T-helper 2 cell treated with Interferon-gamma antibody and Interleukin-4, amounts not matched to agents 5 μg/mL and 100 μg/mL, for 36 hours (primary cell): ENCODE measurements around the gene ABL2.
A peak's percentile ranks its signal among the peaks of the same experiment; 100 is the strongest.

Experiments used
- DNase-seq: peaks from one replicate; pipeline ENCODE4 v3.0.0; 2021; ENCODE audit warnings: low spot score
- H3K27ac Mint-ChIP-seq: one replicate; pipeline ENCODE4 v1.8.0; 2021; ENCODE audit warnings: mild to moderate bottlenecking, mixed read lengths
- H3K27me3 Mint-ChIP-seq: one replicate; pipeline ENCODE4 v1.8.0; 2021; ENCODE audit warnings: low read depth, mixed read lengths
- H3K36me3 Mint-ChIP-seq: one replicate; pipeline ENCODE4 v1.8.0; 2021; ENCODE audit warnings: low read depth, mixed read lengths
- H3K4me1 Mint-ChIP-seq: one replicate; pipeline ENCODE4 v1.8.0; 2021; ENCODE audit warnings: low read depth, mixed read lengths
- H3K4me3 Mint-ChIP-seq: one replicate; pipeline ENCODE4 v1.8.0; 2022; ENCODE audit warnings: mild to moderate bottlenecking, moderate library complexity, mixed read lengths
- H3K9me3 Mint-ChIP-seq: one replicate; pipeline ENCODE4 v1.8.0; 2021; ENCODE audit warnings: mixed read lengths

ABL2 gene

DNA sequence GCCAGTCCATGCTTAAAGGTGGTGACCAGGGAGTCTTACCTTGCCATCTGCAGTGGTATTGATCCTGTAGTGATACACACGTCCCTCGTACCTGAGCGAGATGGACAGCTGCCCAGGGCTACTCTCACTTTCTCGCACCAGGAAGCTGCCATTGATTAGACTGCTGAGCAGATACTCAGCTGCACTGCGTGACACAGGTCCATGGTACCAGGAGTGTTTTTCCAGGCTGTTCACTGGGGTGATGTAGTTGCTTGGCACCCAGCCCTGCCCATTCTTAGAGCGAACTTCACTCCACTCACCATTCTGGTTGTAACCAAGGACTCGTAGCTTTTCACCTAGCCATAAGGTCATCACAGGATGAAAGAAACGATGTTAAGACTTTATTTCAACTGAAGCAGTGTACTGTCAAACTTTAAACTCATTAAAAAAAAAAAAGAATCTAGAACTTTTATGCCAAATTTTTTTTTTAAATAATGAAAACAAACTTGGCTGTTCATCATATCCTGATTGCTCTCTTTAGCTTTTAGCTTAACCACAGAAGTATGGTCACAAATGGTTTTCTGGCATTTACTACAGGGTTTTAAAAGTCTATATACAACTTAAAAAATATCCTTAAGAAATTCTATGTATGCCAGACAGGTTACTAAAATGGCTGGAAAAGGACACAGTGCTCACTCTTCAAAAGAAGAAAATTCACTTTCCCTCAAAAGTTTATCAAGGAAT is 103.0 kb downstream of the ABL2 start:
- Mint-ChIP-seq H3K9me3 (peaks cover 4% of the 10 kb centered on the region), H3K27me3 (no peaks in the 10 kb centered on the region), H3K36me3 (peaks cover 14% of the 10 kb centered on the region)

GRCh38 chr1:179124873-179125272 is 104.6 kb downstream of the ABL2 start:
- peaks cover 5% of the 10 kb centered on the region for H3K36me3 Mint-ChIP-seq
- peaks cover 4% of the 10 kb centered on the region for H3K9me3 Mint-ChIP-seq
- H3K27me3 Mint-ChIP-seq = no peaks in the 10 kb centered on the region
- H3K4me3 Mint-ChIP-seq = no peak overlapping the region
- H3K27ac Mint-ChIP-seq = no peak overlapping the region
- peaks cover 12% of the 10 kb centered on the region for H3K4me1 Mint-ChIP-seq
- no peak for DNase-seq

More for the DNA sequence above, 103.0 kb downstream of the ABL2 start:
- no peak overlapping the region for H3K27ac Mint-ChIP-seq
- H3K4me3 Mint-ChIP-seq = no peak overlapping the region
- H3K4me1 Mint-ChIP-seq = peaks cover 15% of the 10 kb centered on the region
- no peak for DNase-seq

- Mint-ChIP-seq H3K27me3 (no peaks in the 10 kb centered on the region), H3K36me3 (peaks cover 12% of the 10 kb centered on the region), H3K4me3 (no peak overlapping the region), H3K27ac (no peak overlapping the region), H3K9me3 (no peaks in the 10 kb centered on the region), H3K4me1 (peaks cover 3% of the 10 kb centered on the region)
- peak; percentile 25 for DNase-seq
These were observed 108.1 kb downstream of the ABL2 start for GRCh38 chr1:179121159-179121938.

DNA sequence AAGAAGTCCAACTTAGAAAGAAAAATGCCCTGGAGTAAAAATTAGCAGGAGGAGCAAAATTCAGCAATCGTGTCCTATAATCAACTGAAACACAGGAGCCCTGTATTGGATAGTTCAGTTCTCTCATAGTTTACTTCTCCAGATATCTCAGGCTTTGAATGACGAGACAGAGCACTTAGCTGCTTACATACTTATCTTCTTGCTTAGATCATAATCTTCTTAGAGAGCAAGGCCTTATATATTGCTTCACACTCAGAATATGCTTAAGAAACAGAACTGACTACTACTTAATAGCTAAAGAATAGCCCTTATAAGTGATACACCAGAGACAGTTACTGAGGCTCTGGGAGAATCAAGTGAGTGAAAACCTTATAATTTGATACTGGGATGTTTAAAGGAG is 108.7 kb downstream of the ABL2 start:
- Mint-ChIP-seq H3K4me3 (no peak overlapping the region), H3K36me3 (peaks cover 12% of the 10 kb centered on the region), H3K27ac (no peak overlapping the region), H3K9me3 (no peaks in the 10 kb centered on the region), H3K4me1 (peaks cover 3% of the 10 kb centered on the region), H3K27me3 (no peaks in the 10 kb centered on the region)
- DNase-seq = no peak

GRCh38 chr1:179119513-179119912 is 110.0 kb downstream of the ABL2 start:
- Mint-ChIP-seq H3K4me1 (peaks cover 3% of the 10 kb centered on the region), H3K27me3 (no peaks in the 10 kb centered on the region), H3K4me3 (no peak overlapping the region), H3K9me3 (no peaks in the 10 kb centered on the region), H3K36me3 (peaks cover 8% of the 10 kb centered on the region), H3K27ac (no peak overlapping the region)
- DNase-seq = no peak

GRCh38 chr1:179115181-179115580 is 114.3 kb downstream of the ABL2 start:
- Mint-ChIP-seq H3K36me3 (peaks cover 8% of the 10 kb centered on the region), H3K4me3 (no peak overlapping the region), H3K4me1 (peaks cover 3% of the 10 kb centered on the region), H3K9me3 (no peaks in the 10 kb centered on the region), H3K27ac (no peak overlapping the region), H3K27me3 (no peaks in the 10 kb centered on the region)
- no peak for DNase-seq

GRCh38 chr1:179108644-179109043 is 120.8 kb downstream of the ABL2 start:
- H3K9me3 Mint-ChIP-seq = no peaks in the 10 kb centered on the region

DNA sequence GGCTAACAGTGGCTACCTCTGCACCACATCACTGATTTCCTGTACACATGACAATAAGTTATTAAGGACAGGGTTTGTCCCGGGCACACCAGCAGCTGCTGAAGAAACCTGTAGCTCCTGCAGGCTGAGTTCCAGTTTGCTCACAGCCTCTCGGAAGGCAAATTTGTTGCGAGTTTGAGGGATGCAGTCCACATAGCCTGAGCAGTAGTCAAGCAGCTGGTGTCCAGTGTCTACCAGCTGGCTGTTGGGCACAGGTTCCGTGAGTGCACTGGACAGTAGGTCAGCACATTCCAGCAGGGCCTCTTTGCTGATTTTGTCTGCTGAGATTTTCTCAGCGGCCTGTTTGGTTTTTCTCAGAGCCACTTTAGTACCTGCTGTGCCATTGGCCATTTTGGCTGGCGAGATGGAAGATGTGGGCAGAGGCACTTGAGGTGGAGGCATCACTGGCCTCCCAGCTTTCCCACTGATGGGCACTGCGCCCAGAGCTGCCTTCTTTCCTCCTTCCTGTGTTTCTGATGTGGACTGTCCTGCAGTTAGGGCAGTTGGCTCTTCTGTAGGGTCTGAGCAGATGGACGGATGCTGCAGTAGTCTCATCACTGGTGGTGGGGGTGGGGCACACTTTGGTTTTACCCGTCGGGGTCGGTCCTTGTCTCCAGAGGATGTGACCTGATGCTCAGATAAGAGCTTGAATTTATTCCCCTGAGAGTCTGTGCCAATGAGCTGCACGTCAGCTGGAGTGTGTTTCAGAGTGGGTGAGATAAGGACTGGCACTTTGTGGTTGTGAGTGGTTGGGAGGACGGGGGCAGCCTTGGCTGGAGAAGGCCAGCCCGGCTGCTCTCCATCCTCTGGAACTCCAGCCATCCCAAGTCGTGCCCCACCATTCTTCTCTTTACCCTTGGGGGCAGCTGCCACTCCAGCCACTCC is 121.5 kb downstream of the ABL2 start:
- Mint-ChIP-seq H3K36me3 (peaks cover 6% of the 10 kb centered on the region), H3K27me3 (no peaks in the 10 kb centered on the region), H3K4me3 (no peak overlapping the region), H3K9me3 (no peaks in the 10 kb centered on the region), H3K27ac (no peak overlapping the region), H3K4me1 (no peaks in the 10 kb centered on the region)
- no peak for DNase-seq

More at GRCh38 chr1:179108644-179109043, 120.8 kb downstream of the ABL2 start:
- Mint-ChIP-seq H3K27ac (no peak overlapping the region), H3K4me3 (no peak overlapping the region), H3K27me3 (no peaks in the 10 kb centered on the region), H3K4me1 (no peaks in the 10 kb centered on the region), H3K36me3 (peaks cover 6% of the 10 kb centered on the region)
- no peak for DNase-seq

DNA sequence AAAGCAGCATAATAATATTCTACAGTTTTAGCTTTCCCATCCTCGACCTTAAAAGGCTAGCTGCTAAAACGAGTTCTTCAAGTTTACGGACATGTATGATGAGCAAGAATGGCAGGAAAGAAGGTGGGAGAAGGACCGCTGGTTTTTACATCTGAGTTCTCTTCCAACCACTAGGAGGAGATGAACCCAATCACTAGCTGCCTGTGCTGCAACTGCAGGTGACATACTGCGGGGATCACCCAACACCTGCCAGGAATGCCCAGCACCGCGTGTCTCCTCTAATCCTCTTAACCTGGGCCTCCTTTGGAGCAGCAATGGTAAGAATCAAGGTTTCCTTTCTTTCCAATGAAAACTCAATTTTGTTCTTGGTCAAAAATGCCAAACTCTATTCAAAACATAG is 124.1 kb downstream of the ABL2 start:
- DNase-seq = no peak
- Mint-ChIP-seq H3K4me1 (no peaks in the 10 kb centered on the region), H3K9me3 (no peaks in the 10 kb centered on the region), H3K27me3 (no peaks in the 10 kb centered on the region), H3K36me3 (peaks cover 6% of the 10 kb centered on the region), H3K4me3 (no peak overlapping the region), H3K27ac (no peak overlapping the region)

- Mint-ChIP-seq H3K36me3 (peaks cover 6% of the 10 kb centered on the region), H3K4me3 (no peak overlapping the region), H3K4me1 (no peaks in the 10 kb centered on the region)
These were observed 124.7 kb downstream of the ABL2 start for GRCh38 chr1:179104611-179105250.

GRCh38 chr1:179103999-179104398 is 125.5 kb downstream of the ABL2 start:
- H3K27me3 Mint-ChIP-seq = no peaks in the 10 kb centered on the region

More at GRCh38 chr1:179104611-179105250, 124.7 kb downstream of the ABL2 start:
- H3K27ac Mint-ChIP-seq = no peak overlapping the region
- no peak for DNase-seq
- H3K27me3 Mint-ChIP-seq = no peaks in the 10 kb centered on the region
- no peaks in the 10 kb centered on the region for H3K9me3 Mint-ChIP-seq

GRCh38 chr1:179101566-179101965 is 127.9 kb downstream of the ABL2 start:
- peaks cover 5% of the 10 kb centered on the region for H3K36me3 Mint-ChIP-seq

More at GRCh38 chr1:179103999-179104398, 125.5 kb downstream of the ABL2 start:
- Mint-ChIP-seq H3K36me3 (peaks cover 2% of the 10 kb centered on the region), H3K4me3 (no peak overlapping the region), H3K9me3 (no peaks in the 10 kb centered on the region), H3K27ac (no peak overlapping the region), H3K4me1 (no peaks in the 10 kb centered on the region)
- no peak for DNase-seq

DNA sequence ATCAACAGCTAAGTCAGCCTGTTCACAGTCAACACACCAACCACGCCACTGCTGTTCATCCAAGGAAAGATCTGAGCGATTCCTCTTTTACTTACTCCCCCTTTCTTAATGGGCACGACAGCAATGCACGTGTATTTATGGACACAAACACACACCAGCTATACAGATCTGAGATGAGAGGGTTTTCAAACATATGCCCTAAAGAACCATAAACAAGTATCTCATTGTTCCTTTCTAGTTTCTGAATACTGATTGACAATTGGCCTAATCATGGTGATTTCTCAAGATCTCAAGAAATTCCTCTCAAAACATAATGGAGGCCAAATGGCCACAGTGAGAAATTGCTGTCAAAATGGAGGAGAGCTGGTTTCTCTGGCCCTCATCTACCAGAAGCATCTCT is 129.6 kb downstream of the ABL2 start:
- DNase-seq = no peak
- no peaks in the 10 kb centered on the region for H3K4me1 Mint-ChIP-seq
- no peaks in the 10 kb centered on the region for H3K9me3 Mint-ChIP-seq
- no peak overlapping the region for H3K27ac Mint-ChIP-seq
- H3K36me3 Mint-ChIP-seq = peaks cover 10% of the 10 kb centered on the region
- no peaks in the 10 kb centered on the region for H3K27me3 Mint-ChIP-seq
- H3K4me3 Mint-ChIP-seq = no peak overlapping the region

More at GRCh38 chr1:179101566-179101965, 127.9 kb downstream of the ABL2 start:
- Mint-ChIP-seq H3K4me1 (no peaks in the 10 kb centered on the region), H3K4me3 (no peak overlapping the region), H3K27ac (no peak overlapping the region), H3K27me3 (no peaks in the 10 kb centered on the region), H3K9me3 (no peaks in the 10 kb centered on the region)
- no peak for DNase-seq
